ENCODE data around the gene WDFY4. TPM values are rescaled to one million over a fixed set of nuclear protein-coding genes. Genes with fewer than 3 reads are reported as not detected.

Gene WDFY4
- total RNA-seq, 1 donor from 2014 or later: not detected

- H3K9ac ChIP-seq: no peak overlapping the region
- no peaks in the 10 kb centered on the region for H3K9me3 ChIP-seq (ENCODE audit: low read depth)
- DNase-seq (ENCODE audit: low spot score): no peak
- H3K27me3 Mint-ChIP-seq (ENCODE audit: insufficient read depth, low read depth): peaks cover 4% of the 10 kb centered on the region
- no peak overlapping the region for H3K27ac Mint-ChIP-seq
- no peak overlapping the region for H2AFZ ChIP-seq (replicated peaks)
- TF ChIP-seq EZH2 (IDR thresholded peaks at IDR 0.05) (no peak), CTCF (IDR thresholded peaks at IDR 0.05) (no peak), EZH2phosphoT487 (IDR thresholded peaks at IDR 0.05) (no peak)
- H3K9me3 Mint-ChIP-seq: no peaks in the 10 kb centered on the region
- no peaks in the 10 kb centered on the region for H3K27me3 ChIP-seq
- H4K20me1 ChIP-seq (ENCODE audit: low read depth): no peaks in the 10 kb centered on the region
- no peaks in the 10 kb centered on the region for H3K79me2 ChIP-seq (ENCODE audit: low read depth)
- no peak overlapping the region for H3K27ac ChIP-seq
- no peak overlapping the region for H3K4me3 ChIP-seq
- peaks cover 7% of the 10 kb centered on the region for H3K4me1 Mint-ChIP-seq
- no peak overlapping the region for H3K4me3 Mint-ChIP-seq
- no peaks in the 10 kb centered on the region for H3F3A ChIP-seq (ENCODE audit: low read depth)
- H3K36me3 Mint-ChIP-seq: no peaks in the 10 kb centered on the region
- H3K36me3 ChIP-seq: no peaks in the 10 kb centered on the region
- H3K4me2 ChIP-seq: no peak overlapping the region
- H3K4me1 ChIP-seq: peaks cover 1% of the 10 kb centered on the region
Measured at GRCh38 chr10:48946332-48946731, 261.7 kb downstream of the WDFY4 start.

DNA sequence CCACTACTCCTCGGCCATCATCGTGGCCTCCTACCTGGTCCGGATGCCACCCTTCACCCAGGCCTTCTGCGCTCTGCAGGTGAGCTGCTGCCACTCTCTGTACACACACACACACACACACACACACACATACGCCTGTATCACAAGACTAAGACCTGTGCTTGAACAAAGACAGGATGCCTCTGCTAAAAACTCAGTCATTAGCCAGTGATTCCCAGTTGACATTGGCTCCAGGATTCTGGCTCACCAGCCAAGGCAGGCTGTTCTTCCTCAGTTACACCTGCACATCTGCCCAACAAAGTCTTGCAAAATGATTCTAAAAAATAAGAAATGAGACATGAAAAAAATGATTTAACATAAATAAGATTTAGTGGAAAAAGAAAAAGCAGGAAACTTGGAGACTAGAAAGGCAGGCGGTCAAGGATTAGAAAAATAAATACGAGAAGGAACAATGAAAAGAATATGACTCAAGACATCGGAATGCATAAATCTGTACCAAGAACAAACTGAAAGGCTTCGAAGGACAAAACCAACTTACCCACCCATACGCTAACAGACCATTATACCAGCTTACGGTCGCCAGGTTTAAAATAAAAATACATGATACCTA lies 262.3 kb downstream of the WDFY4 start:
- no peaks in the 10 kb centered on the region for H3K79me2 ChIP-seq (ENCODE audit: low read depth)
- no peaks in the 10 kb centered on the region for H3K9me3 Mint-ChIP-seq
- H3K27me3 ChIP-seq: no peaks in the 10 kb centered on the region
- H3K4me1 Mint-ChIP-seq: peaks cover 11% of the 10 kb centered on the region
- no peak for DNase-seq (ENCODE audit: low spot score)
- no peak overlapping the region for H3K4me2 ChIP-seq
- no peak for TF ChIP-seq EZH2phosphoT487 (IDR thresholded peaks at IDR 0.05)
- TF ChIP-seq EZH2 (IDR thresholded peaks at IDR 0.05): no peak
- TF ChIP-seq CTCF (IDR thresholded peaks at IDR 0.05): no peak
- peaks cover 6% of the 10 kb centered on the region for H3K4me1 ChIP-seq
- no peak overlapping the region for H3K4me3 ChIP-seq
- H3K4me3 Mint-ChIP-seq: no peak overlapping the region
- no peak overlapping the region for H3K27ac Mint-ChIP-seq
- no peaks in the 10 kb centered on the region for H3K9me3 ChIP-seq (ENCODE audit: low read depth)
- no peak overlapping the region for H3K27ac ChIP-seq
- H3K9ac ChIP-seq: no peak overlapping the region
- H3K36me3 Mint-ChIP-seq: no peaks in the 10 kb centered on the region
- H3F3A ChIP-seq (ENCODE audit: low read depth): no peaks in the 10 kb centered on the region
- no peaks in the 10 kb centered on the region for H3K36me3 ChIP-seq
- H4K20me1 ChIP-seq (ENCODE audit: low read depth): no peaks in the 10 kb centered on the region
- no peak overlapping the region for H2AFZ ChIP-seq (replicated peaks)
- peaks cover 2% of the 10 kb centered on the region for H3K27me3 Mint-ChIP-seq (ENCODE audit: insufficient read depth, low read depth)

- Histone ChIP-seq H3K27ac (no peak overlapping the region), H3K9me3 (ENCODE audit: low read depth) (no peaks in the 10 kb centered on the region), H3K4me2 (no peak overlapping the region), H3K36me3 (no peaks in the 10 kb centered on the region), H2AFZ (replicated peaks) (no peak overlapping the region), H3K79me2 (ENCODE audit: low read depth) (no peaks in the 10 kb centered on the region), H3K9ac (no peak overlapping the region), H4K20me1 (ENCODE audit: low read depth) (no peaks in the 10 kb centered on the region), H3K4me1 (peaks cover 6% of the 10 kb centered on the region), H3K27me3 (no peaks in the 10 kb centered on the region), H3F3A (ENCODE audit: low read depth) (no peaks in the 10 kb centered on the region), H3K4me3 (no peak overlapping the region)
- Mint-ChIP-seq H3K36me3 (no peaks in the 10 kb centered on the region), H3K27ac (no peak overlapping the region), H3K27me3 (ENCODE audit: insufficient read depth, low read depth) (peaks cover 2% of the 10 kb centered on the region), H3K4me1 (peaks cover 11% of the 10 kb centered on the region), H3K4me3 (no peak overlapping the region), H3K9me3 (no peaks in the 10 kb centered on the region)
- TF ChIP-seq EZH2phosphoT487 (IDR thresholded peaks at IDR 0.05) (no peak), EZH2 (IDR thresholded peaks at IDR 0.05) (no peak), CTCF (IDR thresholded peaks at IDR 0.05) (no peak)
- no peak for DNase-seq (ENCODE audit: low spot score)
Measured at GRCh38 chr10:48947690-48948469, 263.2 kb downstream of the WDFY4 start.
